A549 (cell line): Measurements from ENCODE around the gene SYNPO2. TPM values are rescaled to one million over a fixed set of nuclear protein-coding genes. Genes with fewer than 3 reads are reported as not detected.

Experiments used
- ATAC-seq, 2 experiments: fragments of 200-7000 bp in 1 of 2; fragments of >200 bp in 1 of 2; cut with Nextera tagmentation in 1 of 2; cut with Tn5 transposase in 1 of 2; 3 replicates each; pipeline versions ENCODE4 v1.8.0 to v1.9.1; 2018 to 2020; ENCODE audit warnings: mild to moderate bottlenecking in 1 of 2, moderate library complexity in 1 of 2
- CTCF ChIA-PET: fragments of 300-600 bp; sonication (Branson Sonifier 250); formaldehyde crosslinking; extraction: SDS; loops from one replicate; lab custom pipeline; 2021; ENCODE audit warnings: antibody characterized with exemption, inconsistent platforms; lab: Yijun Ruan, JAX
- POLR2A ChIA-PET: fragments of 350-600 bp; formaldehyde crosslinking; extraction: SDS; loops from one replicate; lab custom pipeline; 2021; ENCODE audit warnings: antibody characterized with exemption, inconsistent platforms; lab: Yijun Ruan, JAX
- DNase-seq, 2 experiments: peaks; one replicate each; pipeline versions ENCODE4 v3.0.0 to v3.0.0-alpha.2; 2011 to 2016; ENCODE audit warnings: low read depth in 1 of 2, low spot score in 1 of 2
- FAIRE-seq: peaks from 2 replicates; lab custom pipeline; 2011; peaks lifted over from hg19 to GRCh38; lab: Jason Lieb, UNC
- H3K27ac ChIP-seq, 2 experiments: fragments of >200 bp; sonication (Bioruptor Twin); formaldehyde crosslinking; 3 replicates each; pipeline ENCODE4 v1.5.1; 2016 to 2017
- H3K4me1 ChIP-seq: fragments of >200 bp; sonication (Bioruptor Twin); formaldehyde crosslinking; 3 replicates; pipeline ENCODE4 v1.6.1; 2016
- H3K4me2 ChIP-seq: fragments of >200 bp; sonication (Bioruptor Twin); formaldehyde crosslinking; 3 replicates; pipeline ENCODE4 v1.6.1; 2016
- H3K4me3 ChIP-seq: fragments of >200 bp; sonication (Bioruptor Twin); formaldehyde crosslinking; 3 replicates; pipeline ENCODE4 v1.5.1; 2016
- H3K9me3 ChIP-seq: fragments of >200 bp; sonication (Bioruptor Twin); formaldehyde crosslinking; 3 replicates; pipeline ENCODE4 v1.6.1; 2016
- CBX2 ChIP-seq: fragments of 200-600 bp; sonication (generic); IDR thresholded peaks from 2 replicates; pipeline ENCODE4 v1.6.1; 2016; ENCODE audit warnings: low read depth, mild to moderate bottlenecking, borderline replicate concordance
- CBX8 ChIP-seq: fragments of 200-600 bp; sonication (generic); IDR thresholded peaks from 2 replicates; pipeline ENCODE4 v1.6.1; 2016
- CTCF ChIP-seq: fragments of >200 bp; sonication (Bioruptor Twin); formaldehyde crosslinking; IDR thresholded peaks from 3 replicates; pipeline ENCODE4 v1.5.1; 2016
- EHF ChIP-seq: fragments of 250-450 bp; sonication (Bioruptor Pico); IDR thresholded peaks from 2 replicates; pipeline ENCODE4 v1.5.0; 2020; ENCODE audit warnings: mild to moderate bottlenecking
- EHMT2 ChIP-seq: fragments of 200-600 bp; sonication (generic); IDR thresholded peaks from 2 replicates; pipeline ENCODE4 v1.6.1; 2016; ENCODE audit warnings: antibody characterized with exemption, low read depth, mild to moderate bottlenecking, moderate library complexity
- EP300 ChIP-seq, 2 experiments: fragments of >200 bp; sonication (Bioruptor Twin); formaldehyde crosslinking; IDR thresholded peaks; 2 replicates in 1 of 2; 3 replicates in 1 of 2; pipeline ENCODE4 v1.6.1; 2016 to 2017
- FOSB ChIP-seq: fragments of 250-450 bp; sonication (Bioruptor Pico); IDR thresholded peaks from 2 replicates; pipeline ENCODE4 v1.5.0; 2020; ENCODE audit warnings: mild to moderate bottlenecking, moderate library complexity
- FOXS1 ChIP-seq: fragments of 250-450 bp; sonication (Bioruptor Pico); IDR thresholded peaks from 2 replicates; pipeline ENCODE4 v1.5.0; 2020; ENCODE audit warnings: mild to moderate bottlenecking, moderate library complexity
- HDAC2 ChIP-seq: fragments of 200-600 bp; sonication (generic); IDR thresholded peaks from 2 replicates; pipeline ENCODE4 v1.6.1; 2016
- HEYL ChIP-seq: fragments of 250-450 bp; sonication (Bioruptor Pico); IDR thresholded peaks from 2 replicates; pipeline ENCODE4 v1.8.0; 2021; ENCODE audit warnings: mild to moderate bottlenecking, moderate library complexity
- HOXA7 ChIP-seq: fragments of 250-450 bp; sonication (Bioruptor Pico); IDR thresholded peaks from 2 replicates; pipeline ENCODE4 v1.5.0; 2020; ENCODE audit warnings: mild to moderate bottlenecking, moderate library complexity
- JUNB ChIP-seq: fragments of >200 bp; sonication (Bioruptor Twin); formaldehyde crosslinking; IDR thresholded peaks from 2 replicates; pipeline ENCODE4 v1.6.1; 2016
- NPAS2 ChIP-seq: fragments of 250-450 bp; sonication (Bioruptor Pico); IDR thresholded peaks from 2 replicates; pipeline ENCODE4 v1.8.0; 2022; ENCODE audit warnings: mild to moderate bottlenecking, moderate library complexity, borderline replicate concordance
- NR3C1 ChIP-seq: fragments of >200 bp; sonication (Bioruptor Twin); formaldehyde crosslinking; IDR thresholded peaks from 3 replicates; pipeline ENCODE4 v1.6.1; 2017
- RARB ChIP-seq: fragments of 250-450 bp; sonication (Bioruptor Pico); IDR thresholded peaks from 2 replicates; pipeline ENCODE4 v1.8.0; 2021; ENCODE audit warnings: mild to moderate bottlenecking, moderate library complexity
- RFX5 ChIP-seq: fragments of 450-650 bp; IDR thresholded peaks from 2 replicates; pipeline ENCODE4 v1.7.1; 2014; ENCODE audit warnings: antibody characterized with exemption, mild to moderate bottlenecking, moderate library complexity
- RNF2 ChIP-seq: fragments of 200-600 bp; sonication (generic); IDR thresholded peaks from 2 replicates; pipeline ENCODE4 v1.6.1; 2016; ENCODE audit warnings: low read depth, mild to moderate bottlenecking, antibody characterized with exemption, moderate library complexity, borderline replicate concordance
- TFCP2L1 ChIP-seq: fragments of 250-450 bp; sonication (Bioruptor Pico); IDR thresholded peaks from 2 replicates; pipeline ENCODE4 v1.5.0; 2021; ENCODE audit warnings: mild to moderate bottlenecking
- TP53 ChIP-seq: fragments of 250-450 bp; sonication (Bioruptor Pico); IDR thresholded peaks from 2 replicates; pipeline ENCODE4 v1.5.0; 2021; ENCODE audit warnings: mild to moderate bottlenecking, moderate library complexity
- USF2 ChIP-seq: fragments of 450-650 bp; IDR thresholded peaks from 2 replicates; pipeline ENCODE4 v1.6.1; 2014; ENCODE audit warnings: antibody characterized with exemption
- ZFP36 ChIP-seq: fragments of 450-650 bp; IDR thresholded peaks from 2 replicates; pipeline ENCODE4 v1.6.1; 2014; ENCODE audit warnings: borderline replicate concordance; ENCODE audit not compliant: partially characterized antibody
- ZSCAN20 ChIP-seq: fragments of 250-450 bp; sonication (Bioruptor Pico); IDR thresholded peaks from 2 replicates; pipeline ENCODE4 v1.8.0; 2022; ENCODE audit warnings: mild to moderate bottlenecking, moderate library complexity
- WGBS: methylation state at CpG from one replicate; pipeline ENCODE4 v1.1.6; 2017; ENCODE audit errors: missing lambda C conversion rate; 5-methylcytosine and 5-hydroxymethylcytosine counted together
- polyA plus RNA-seq, 4 experiments: library from polyadenylated mRNA; depleted of rRNA in 3 of 4; stranded (reverse); fragments of >200 nt; fragmentation: RNase III in 1 of 4; extraction: RNeasy Plus Mini Kit Qiagen cat#74134 plus additional on column Dnase treatment in 1 of 4; gene quantifications; 2 replicates in 3 of 4; 3 replicates in 1 of 4; pipeline ENCODE4 v1.2.3, GENCODE V29; 2011 to 2017
- TF ChIP-seq, protein P1 (sequence below): IDR thresholded peaks from 2 replicates; pipeline ENCODE4 v1.6.1; 2012; ENCODE audit warnings: low read depth, borderline replicate concordance
- TF ChIP-seq, protein P2 (sequence below): fragments of >200 bp; sonication (Bioruptor Twin); formaldehyde crosslinking; IDR thresholded peaks from 2 replicates; pipeline ENCODE4 v1.6.1; 2016
- TF ChIP-seq, protein P3 (sequence below): fragments of >200 bp; sonication (Bioruptor Twin); formaldehyde crosslinking; IDR thresholded peaks from 3 replicates; pipeline ENCODE4 v1.6.1; 2016
- TF ChIP-seq, protein P4 (sequence below): IDR thresholded peaks from 2 replicates; pipeline ENCODE4 v1.6.1; 2012

The SYNPO2 gene
- polyA plus RNA-seq, 2 of the 4 experiments (the other 2 are of a cell fraction): 2.5 to 8.8 TPM

DNA sequence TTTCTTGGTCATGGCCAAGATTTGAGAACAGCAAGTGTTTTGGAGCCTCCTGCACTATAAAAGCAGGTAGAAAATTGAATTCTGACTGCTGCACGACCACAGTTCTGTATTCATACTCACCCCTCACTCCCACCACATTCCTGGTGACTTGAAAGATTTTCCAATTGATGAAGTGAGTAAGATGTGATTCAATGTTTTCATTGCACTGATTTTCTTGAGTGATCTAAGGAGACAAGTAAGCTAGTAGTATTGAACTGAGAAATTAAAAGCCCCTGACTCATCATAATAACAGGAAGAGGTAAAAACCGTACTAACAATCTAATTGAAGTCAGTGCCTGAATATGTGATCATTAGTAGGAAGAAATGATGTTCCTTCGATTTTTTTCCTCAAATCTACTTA lies 46.6 kb upstream of the SYNPO2 start:
- ATAC-seq (no peak), FAIRE-seq (no peak), DNase-seq (no peak)
- Histone ChIP-seq H3K4me3 (no peak overlapping the region), H3K4me2 (no peak overlapping the region), H3K9me3 (no peaks in the 10 kb centered on the region), H3K27ac (no peak overlapping the region), H3K4me1 (peaks cover 1% of the 10 kb centered on the region; the same call in 1 of the 3 replicates)
- no peak for TF ChIP-seq ZSCAN20 (CRISPR knock-in tag)
- ChIA-PET CTCF (interaction anchor here (0.6 kb wide), 1 partner anchor 408 kb away, joined by 3 read pairs; no protein-coding TSS in a partner anchor), POLR2A (no interaction called here)
- WGBS: 51% methylated on average over 3 of the region's 3 CpGs

DNA sequence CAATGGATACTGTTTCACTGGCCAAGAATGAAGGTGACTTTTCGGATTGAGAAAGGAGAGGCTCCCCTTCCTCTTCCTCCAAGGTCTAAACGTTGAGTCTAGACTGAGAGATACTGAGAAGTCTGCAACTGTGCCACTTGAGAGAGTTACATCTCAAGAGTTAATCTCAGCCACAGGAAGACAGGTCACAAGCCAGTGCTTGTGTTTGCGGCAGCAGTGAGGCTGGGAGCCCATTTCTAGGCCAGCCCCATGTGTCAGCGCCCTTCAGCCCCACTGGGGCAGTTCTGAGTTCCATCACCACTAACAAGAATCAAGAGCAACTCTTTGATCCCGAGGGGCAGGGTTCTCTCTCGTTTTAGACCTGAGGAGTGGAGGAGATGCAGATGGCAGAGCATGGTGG lies 45.4 kb upstream of the SYNPO2 start:
- ChIA-PET CTCF (no interaction called here), POLR2A (no interaction called here)
- Histone ChIP-seq H3K9me3 (no peaks in the 10 kb centered on the region), H3K27ac (no peak overlapping the region), H3K4me1 (no peaks in the 10 kb centered on the region), H3K4me2 (no peak overlapping the region), H3K4me3 (no peak overlapping the region)
- WGBS: 47% methylated on average over 5 of the region's 6 CpGs
- FAIRE-seq: no peak
- TF ChIP-seq EP300 (IDR thresholded peaks at IDR 0.05) (no peak), CBX8 (no peak), NR3C1 (no peak), CTCF (no peak)
- TF ChIP-seq, protein P1, sequence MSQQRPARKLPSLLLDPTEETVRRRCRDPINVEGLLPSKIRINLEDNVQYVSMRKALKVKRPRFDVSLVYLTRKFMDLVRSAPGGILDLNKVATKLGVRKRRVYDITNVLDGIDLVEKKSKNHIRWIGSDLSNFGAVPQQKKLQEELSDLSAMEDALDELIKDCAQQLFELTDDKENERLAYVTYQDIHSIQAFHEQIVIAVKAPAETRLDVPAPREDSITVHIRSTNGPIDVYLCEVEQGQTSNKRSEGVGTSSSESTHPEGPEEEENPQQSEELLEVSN: no peak
- DNase-seq: no peak
- no peak for ATAC-seq

GRCh38 chr4:118845552-118846050 lies 43.1 kb upstream of the SYNPO2 start:
- Histone ChIP-seq H3K27ac (no peak overlapping the region), H3K9me3 (no peaks in the 10 kb centered on the region), H3K4me2 (no peak overlapping the region), H3K4me1 (no peaks in the 10 kb centered on the region)
- ChIA-PET CTCF (no interaction called here), POLR2A (no interaction called here)
- FAIRE-seq (no peak), ATAC-seq (no peak)
- TF ChIP-seq RNF2: no peak
- TF ChIP-seq TFCP2L1 (CRISPR knock-in tag): no peak
- TF ChIP-seq ZFP36: no peak
- TF ChIP-seq, protein P2, sequence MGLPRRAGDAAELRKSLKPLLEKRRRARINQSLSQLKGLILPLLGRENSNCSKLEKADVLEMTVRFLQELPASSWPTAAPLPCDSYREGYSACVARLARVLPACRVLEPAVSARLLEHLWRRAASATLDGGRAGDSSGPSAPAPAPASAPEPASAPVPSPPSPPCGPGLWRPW: no peak
- no peak for TF ChIP-seq JUNB
- TF ChIP-seq, all 56 proteins: peak for 0
- no peak overlapping the region for H3K4me3 ChIP-seq
- no peak for DNase-seq

DNA sequence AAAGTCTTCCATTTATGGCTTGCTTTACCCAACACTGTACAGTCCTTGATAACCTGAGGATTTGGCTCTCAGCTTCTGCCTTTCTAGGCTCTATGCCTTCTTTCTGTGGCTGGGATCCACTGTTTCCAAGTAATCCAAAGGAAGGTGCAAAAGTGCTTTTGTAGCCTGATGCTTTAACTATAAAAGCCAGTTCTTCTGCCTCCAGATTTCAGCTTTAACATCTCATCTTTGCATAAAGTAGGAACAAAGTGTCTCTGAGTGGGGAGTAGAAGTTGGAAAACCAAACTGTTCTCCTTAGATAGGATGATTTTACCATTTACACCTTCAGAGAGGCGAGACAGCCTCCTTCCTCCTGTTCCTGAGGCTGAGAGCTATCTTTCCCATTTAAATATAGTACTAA lies 41.7 kb upstream of the SYNPO2 start:
- POLR2A ChIA-PET: no interaction called here
- no peak overlapping the region for H3K4me2 ChIP-seq
- no peak for TF ChIP-seq NR3C1
- TF ChIP-seq RARB (CRISPR knock-in tag): no peak
- no peak for TF ChIP-seq JUNB
- no peak for TF ChIP-seq USF2
- TF ChIP-seq HOXA7 (CRISPR knock-in tag): no peak
- TF ChIP-seq, protein P3, sequence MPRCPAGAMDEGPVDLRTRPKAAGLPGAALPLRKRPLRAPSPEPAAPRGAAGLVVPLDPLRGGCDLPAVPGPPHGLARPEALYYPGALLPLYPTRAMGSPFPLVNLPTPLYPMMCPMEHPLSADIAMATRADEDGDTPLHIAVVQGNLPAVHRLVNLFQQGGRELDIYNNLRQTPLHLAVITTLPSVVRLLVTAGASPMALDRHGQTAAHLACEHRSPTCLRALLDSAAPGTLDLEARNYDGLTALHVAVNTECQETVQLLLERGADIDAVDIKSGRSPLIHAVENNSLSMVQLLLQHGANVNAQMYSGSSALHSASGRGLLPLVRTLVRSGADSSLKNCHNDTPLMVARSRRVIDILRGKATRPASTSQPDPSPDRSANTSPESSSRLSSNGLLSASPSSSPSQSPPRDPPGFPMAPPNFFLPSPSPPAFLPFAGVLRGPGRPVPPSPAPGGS: no peak
- TF ChIP-seq CBX2: no peak
- TF ChIP-seq HEYL (CRISPR knock-in tag): no peak
- no peak for TF ChIP-seq RFX5
- TF ChIP-seq EHMT2: no peak
- TF ChIP-seq NPAS2 (CRISPR knock-in tag): no peak
- no peak for TF ChIP-seq HDAC2
- TF ChIP-seq, protein P4, sequence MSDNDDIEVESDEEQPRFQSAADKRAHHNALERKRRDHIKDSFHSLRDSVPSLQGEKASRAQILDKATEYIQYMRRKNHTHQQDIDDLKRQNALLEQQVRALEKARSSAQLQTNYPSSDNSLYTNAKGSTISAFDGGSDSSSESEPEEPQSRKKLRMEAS: no peak
- TF ChIP-seq FOSB (CRISPR knock-in tag): no peak
- no peak for TF ChIP-seq FOXS1 (CRISPR knock-in tag)
- TF ChIP-seq ZSCAN20 (CRISPR knock-in tag): no peak
- TF ChIP-seq, protein P2: no peak
- no peak for TF ChIP-seq TP53 (CRISPR knock-in tag)
- no peak for TF ChIP-seq EHF (CRISPR knock-in tag)
- TF ChIP-seq, all 56 proteins: peak for 0
- H3K9me3 ChIP-seq: no peaks in the 10 kb centered on the region
- H3K4me3 ChIP-seq: no peak overlapping the region
- WGBS: 10% methylated on average over 1 of the region's 1 CpG
- DNase-seq (no peak), ATAC-seq (no peak), FAIRE-seq (no peak)
- no peak overlapping the region for H3K27ac ChIP-seq
- H3K4me1 ChIP-seq: no peaks in the 10 kb centered on the region
- CTCF ChIA-PET: interaction anchor here (0.6 to 1.0 kb wide), 2 partner anchors 18 to 30 kb away, joined by 3 read pairs; no protein-coding TSS in a partner anchor
